ENCODE data around the gene MFAP3L.
"Not testable (repeated sequence)": the region's sequence is repeated elsewhere in the genome, so short reads cannot be mapped to it uniquely, and the experiment has no call there.

Gene MFAP3L

GRCh38 chr4:169987327-169988228 lies 38.6 kb downstream of the MFAP3L start:
- no peak for DNase-seq (ENCODE audit: low spot score)

- no peak for DNase-seq (ENCODE audit: low spot score)
These were observed 39.8 kb downstream of the MFAP3L start for GRCh38 chr4:169986369-169986768.

- DNase-seq (ENCODE audit: low spot score): no peak
These were observed 40.3 kb downstream of the MFAP3L start for GRCh38 chr4:169985881-169986280.

GRCh38 chr4:169984745-169985144 lies 41.5 kb downstream of the MFAP3L start:
- DNase-seq (ENCODE audit: low spot score): no peak

- DNase-seq (ENCODE audit: low spot score): no peak
These were observed 42.0 kb downstream of the MFAP3L start for GRCh38 chr4:169984173-169984572.

- no peak for DNase-seq (ENCODE audit: low spot score)
These were observed 49.2 kb downstream of the MFAP3L start for GRCh38 chr4:169976951-169977350.

GRCh38 chr4:169975838-169976796 lies 50.1 kb downstream of the MFAP3L start:
- DNase-seq (ENCODE audit: low spot score): no peak

- no peak for DNase-seq (ENCODE audit: low spot score)
These were observed 50.9 kb downstream of the MFAP3L start for GRCh38 chr4:169975131-169975837.

GRCh38 chr4:169971456-169972015 lies 54.7 kb downstream of the MFAP3L start:
- no peak for DNase-seq (ENCODE audit: low spot score)

- peak; percentile 85 for DNase-seq (ENCODE audit: low spot score)
These were observed 57.2 kb downstream of the MFAP3L start for GRCh38 chr4:169968999-169969398.

GRCh38 chr4:169963998-169964397 lies 62.2 kb downstream of the MFAP3L start:
- no peak for DNase-seq (ENCODE audit: low spot score)

- DNase-seq (ENCODE audit: low spot score): no peak
These were observed 66.9 kb downstream of the MFAP3L start for GRCh38 chr4:169959254-169959653.

GRCh38 chr4:169958629-169959028 lies 67.6 kb downstream of the MFAP3L start:
- no peak for DNase-seq (ENCODE audit: low spot score)

GRCh38 chr4:169957785-169958184 lies 68.4 kb downstream of the MFAP3L start:
- DNase-seq (ENCODE audit: low spot score): no peak

- DNase-seq (ENCODE audit: low spot score): peak; percentile 26
These were observed 69.9 kb downstream of the MFAP3L start for GRCh38 chr4:169956091-169956843.

- DNase-seq (ENCODE audit: low spot score): no peak
These were observed 70.7 kb downstream of the MFAP3L start for GRCh38 chr4:169955521-169955920.

GRCh38 chr4:169952236-169953002 lies 73.8 kb downstream of the MFAP3L start:
- no peak for DNase-seq (ENCODE audit: low spot score)

GRCh38 chr4:169948271-169948670 lies 77.9 kb downstream of the MFAP3L start:
- DNase-seq (ENCODE audit: low spot score): no peak

GRCh38 chr4:169945636-169946035 lies 80.6 kb downstream of the MFAP3L start:
- DNase-seq (ENCODE audit: low spot score): no peak

- DNase-seq (ENCODE audit: low spot score): not testable (repeated sequence)
These were observed 82.6 kb downstream of the MFAP3L start for GRCh38 chr4:169943601-169944000.

Data from AG20443 (cell line).